ENCODE data around the gene PMS1. TPM values are rescaled to one million over a fixed set of nuclear protein-coding genes. Genes with fewer than 3 reads are reported as not detected.

The PMS1 gene
- total and polyA plus RNA-seq, 7 donors: 4.6 to 20.3 (median 10.2) TPM

DNA sequence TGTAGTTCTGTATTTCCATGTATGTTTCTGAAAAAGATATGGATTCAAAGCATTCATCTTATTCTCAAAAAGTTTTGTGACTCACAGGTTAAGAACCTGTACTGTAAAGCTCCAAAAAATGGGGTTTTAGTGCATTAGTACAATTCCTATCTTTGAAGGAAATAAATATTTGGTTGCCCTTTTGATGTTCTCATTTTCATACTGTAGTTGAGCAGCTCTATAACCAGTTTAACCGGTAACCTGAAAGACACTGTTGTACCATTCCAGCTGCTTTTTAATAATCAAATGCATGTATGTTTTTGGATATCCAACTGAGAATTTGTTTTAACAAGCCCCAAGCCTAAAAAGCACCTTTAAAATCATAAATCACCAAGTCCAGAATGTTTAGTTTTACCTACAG, 12.0 kb upstream of the PMS1 start:
- TF ChIP-seq, protein P1, sequence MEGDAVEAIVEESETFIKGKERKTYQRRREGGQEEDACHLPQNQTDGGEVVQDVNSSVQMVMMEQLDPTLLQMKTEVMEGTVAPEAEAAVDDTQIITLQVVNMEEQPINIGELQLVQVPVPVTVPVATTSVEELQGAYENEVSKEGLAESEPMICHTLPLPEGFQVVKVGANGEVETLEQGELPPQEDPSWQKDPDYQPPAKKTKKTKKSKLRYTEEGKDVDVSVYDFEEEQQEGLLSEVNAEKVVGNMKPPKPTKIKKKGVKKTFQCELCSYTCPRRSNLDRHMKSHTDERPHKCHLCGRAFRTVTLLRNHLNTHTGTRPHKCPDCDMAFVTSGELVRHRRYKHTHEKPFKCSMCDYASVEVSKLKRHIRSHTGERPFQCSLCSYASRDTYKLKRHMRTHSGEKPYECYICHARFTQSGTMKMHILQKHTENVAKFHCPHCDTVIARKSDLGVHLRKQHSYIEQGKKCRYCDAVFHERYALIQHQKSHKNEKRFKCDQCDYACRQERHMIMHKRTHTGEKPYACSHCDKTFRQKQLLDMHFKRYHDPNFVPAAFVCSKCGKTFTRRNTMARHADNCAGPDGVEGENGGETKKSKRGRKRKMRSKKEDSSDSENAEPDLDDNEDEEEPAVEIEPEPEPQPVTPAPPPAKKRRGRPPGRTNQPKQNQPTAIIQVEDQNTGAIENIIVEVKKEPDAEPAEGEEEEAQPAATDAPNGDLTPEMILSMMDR (IDR thresholded peaks at IDR 0.05): no peak
- no peak for DNase-seq
- Histone ChIP-seq H3K27me3 (ENCODE audit: insufficient read depth in 3 of 3, low read length in 2 of 3) (no peaks in the 10 kb centered on the region), H3K4me3 (no peak overlapping the region), H3K4me1 (peaks cover 6% of the 10 kb centered on the region), H3K36me3 (ENCODE audit: insufficient read depth in 1 of 2, low read depth in 1 of 2) (peaks cover 2 to 100% of the 10 kb centered on the region in 2 donors), H3K9me3 (no peaks in the 10 kb centered on the region), H3K27ac (peak overlapping the region; percentile 72)
- intact Hi-C loops (cut with DNase I): no loop called here
- no peak for ATAC-seq
- WGBS, 3 donors: 90 to 99% (median 97%) methylated on average over 1 of the region's 1 CpG

DNA sequence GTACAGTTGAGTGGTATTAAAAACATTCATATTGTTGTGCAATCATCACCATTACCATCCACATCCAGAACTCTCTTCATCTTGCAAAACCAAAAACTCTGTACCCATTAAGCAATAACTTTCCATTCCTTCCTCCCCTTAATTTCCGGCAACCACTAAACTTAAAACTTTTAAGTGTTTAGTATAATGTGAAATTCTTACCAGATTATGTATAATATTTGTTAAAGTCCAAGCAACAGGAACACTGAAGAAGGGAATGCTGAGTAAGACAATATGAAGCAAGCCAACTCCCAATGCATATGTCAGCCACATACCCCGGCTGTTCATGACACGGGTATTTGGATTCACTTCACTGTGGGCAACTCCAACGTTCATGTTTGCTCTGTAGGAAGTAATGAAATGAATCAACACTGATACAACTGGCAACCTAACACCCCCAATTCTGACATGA, 2.0 kb upstream of the PMS1 start:
- DNase-seq (no peak), ATAC-seq (no peak)
- H3K27ac ChIP-seq: peak overlapping the region; percentile 98
- TF ChIP-seq, protein P1 (IDR thresholded peaks at IDR 0.05): no peak
- H3K27me3 ChIP-seq (ENCODE audit: insufficient read depth in 3 of 3, low read length in 2 of 3): no peaks in the 10 kb centered on the region
- intact Hi-C loops (cut with DNase I): loop anchor here in 1 of 2 donors (2.0 kb wide), 1 partner anchor 17 kb away; no protein-coding TSS in a partner anchor
- WGBS, 3 donors: 36 to 47% (median 46%) methylated on average over 4 of the region's 4 CpGs
- H3K4me3 ChIP-seq: peak overlapping the region; percentile 73
- peaks cover 0 to 62% of the 10 kb centered on the region in 2 donors for H3K36me3 ChIP-seq (ENCODE audit: insufficient read depth in 1 of 2, low read depth in 1 of 2)
- H3K4me1 ChIP-seq: peaks cover 27% of the 10 kb centered on the region
- no peaks in the 10 kb centered on the region for H3K9me3 ChIP-seq

DNA sequence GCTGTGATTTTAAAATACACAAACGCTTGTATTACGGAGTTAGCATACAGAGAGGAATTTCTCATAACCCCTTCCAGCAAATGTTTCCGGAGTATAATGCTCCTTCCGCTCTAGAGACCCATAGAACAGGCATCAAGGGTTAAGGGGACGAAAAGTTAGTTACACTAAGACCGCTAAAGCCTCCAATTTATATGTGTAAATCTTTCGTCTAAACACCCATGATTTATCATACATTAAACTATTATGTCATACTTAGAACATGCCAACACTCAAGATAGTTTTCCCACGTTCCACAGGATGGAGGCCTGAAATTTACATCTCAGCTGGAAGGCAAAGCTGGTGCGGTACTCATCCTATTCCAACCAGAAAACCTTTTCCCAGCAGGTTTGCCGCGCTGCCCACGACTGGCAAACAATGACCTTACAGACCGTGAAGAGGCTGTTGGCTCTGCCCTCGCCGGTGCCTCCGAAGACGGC, 761 bp upstream of the PMS1 start:
- Histone ChIP-seq H3K4me3 (peak overlapping the region; percentile 73), H3K9me3 (no peaks in the 10 kb centered on the region), H3K27me3 (ENCODE audit: insufficient read depth in 3 of 3, low read length in 2 of 3) (no peaks in the 10 kb centered on the region), H3K27ac (peak overlapping the region; percentile 98), H3K4me1 (peaks cover 27% of the 10 kb centered on the region), H3K36me3 (ENCODE audit: insufficient read depth in 1 of 2, low read depth in 1 of 2) (peaks cover 0 to 62% of the 10 kb centered on the region in 2 donors)
- peak in 1 of 4 donors; percentile 13 for ATAC-seq
- DNase-seq: no peak
- 0 to 1% (median 0%) methylated on average over 17 of the region's 17 CpGs for WGBS, 3 donors
- intact Hi-C loops (cut with DNase I): loop anchor here in 1 of 2 donors (2.0 kb wide), 1 partner anchor 19 kb away; no protein-coding TSS in a partner anchor
- TF ChIP-seq, protein P1 (IDR thresholded peaks at IDR 0.05): no peak

DNA sequence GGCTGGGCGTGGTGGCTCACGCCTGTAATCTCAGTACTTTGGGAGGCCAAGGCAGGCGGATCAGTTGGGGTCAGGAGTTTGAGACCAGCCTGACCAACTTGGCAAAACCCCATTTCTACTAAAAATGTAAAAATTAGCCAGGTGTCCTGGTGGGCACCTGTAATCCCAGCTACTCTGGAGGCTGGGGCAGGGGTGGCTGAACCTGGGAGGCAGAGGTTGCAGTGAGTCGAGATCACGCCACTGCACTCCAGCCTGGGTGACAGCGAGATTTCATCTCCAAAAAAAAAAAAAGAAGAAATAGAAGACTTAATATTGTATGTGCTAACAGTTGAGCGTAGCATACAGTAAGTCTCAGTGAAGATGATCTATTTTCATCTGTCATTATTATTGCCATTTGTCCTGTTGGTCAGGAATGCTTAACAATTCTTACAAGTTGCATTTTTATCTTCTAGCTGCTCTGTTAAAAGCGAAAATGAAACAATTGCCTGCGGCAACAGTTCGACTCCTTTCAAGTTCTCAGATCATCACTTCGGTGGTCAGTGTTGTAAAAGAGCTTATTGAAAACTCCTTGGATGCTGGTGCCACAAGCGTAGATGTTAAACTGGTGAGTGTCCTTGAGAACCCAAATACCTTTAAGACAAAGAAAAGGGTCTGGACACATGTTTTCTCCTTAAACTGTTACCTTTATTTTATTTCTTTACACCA, 7.2 kb downstream of the PMS1 start:
- TF ChIP-seq, protein P1 (IDR thresholded peaks at IDR 0.05): no peak
- no peaks in the 10 kb centered on the region for H3K4me1 ChIP-seq
- no peaks in the 10 kb centered on the region for H3K9me3 ChIP-seq
- peaks cover 0 to 93% of the 10 kb centered on the region in 2 donors for H3K36me3 ChIP-seq (ENCODE audit: insufficient read depth in 1 of 2, low read depth in 1 of 2)
- no peak for ATAC-seq
- 94 to 97% (median 94%) methylated on average over 12 of the region's 12 CpGs for WGBS, 3 donors
- H3K4me3 ChIP-seq: no peak overlapping the region
- no peak for DNase-seq
- intact Hi-C loops (cut with DNase I): no loop called here
- H3K27me3 ChIP-seq (ENCODE audit: insufficient read depth in 3 of 3, low read length in 2 of 3): no peaks in the 10 kb centered on the region
- H3K27ac ChIP-seq: no peak overlapping the region
